Parathyroid adenoma (tissue), 2 donors: ENCODE results near the gene SMIM32.

ENCODE experiments used
- H2AFZ ChIP-seq: fragments of 300-600 bp; sonication (generic); one replicate; pipeline ENCODE4 v1.7.0; 2017; ENCODE audit warnings: antibody characterized with exemption, mild to moderate bottlenecking
- H3K27ac ChIP-seq: fragments of 300-600 bp; sonication (generic); one replicate; pipeline ENCODE4 v1.7.0; 2017
- H3K27me3 ChIP-seq: fragments of 300-600 bp; sonication (generic); one replicate; pipeline ENCODE4 v1.7.0; 2017; ENCODE audit warnings: low read length; ENCODE audit not compliant: control insufficient read depth, insufficient read depth
- H3K36me3 ChIP-seq: fragments of 300-600 bp; sonication (generic); one replicate; pipeline ENCODE4 v1.7.0; 2017; ENCODE audit warnings: low read length; ENCODE audit not compliant: control insufficient read depth, insufficient read depth
- H3K4me1 ChIP-seq: fragments of 300-600 bp; sonication (generic); one replicate; pipeline ENCODE4 v1.7.0; 2017; ENCODE audit warnings: control low read depth
- H3K4me2 ChIP-seq: fragments of 300-600 bp; sonication (generic); one replicate; pipeline ENCODE4 v1.7.0; 2017; ENCODE audit warnings: low read length
- H3K4me3 ChIP-seq: fragments of 300-600 bp; sonication (generic); one replicate; pipeline ENCODE4 v1.7.0; 2017; ENCODE audit warnings: low read depth, low read length
- H3K79me2 ChIP-seq: fragments of 300-600 bp; sonication (generic); one replicate; pipeline ENCODE4 v1.7.0; 2017; ENCODE audit warnings: control low read depth
- H3K9ac ChIP-seq: fragments of 300-600 bp; sonication (generic); one replicate; pipeline ENCODE4 v1.7.0; 2017; ENCODE audit warnings: mild to moderate bottlenecking
- H3K9me3 ChIP-seq: fragments of 300-600 bp; sonication (generic); one replicate; pipeline ENCODE4 v1.7.0; 2017; ENCODE audit warnings: low read length; ENCODE audit not compliant: control insufficient read depth
- TF ChIP-seq, protein P1 (sequence below): fragments of 300-600 bp; sonication (generic); IDR thresholded peaks from one replicate; pipeline ENCODE4 v1.7.0; 2017; ENCODE audit warnings: antibody characterized with exemption, mild to moderate bottlenecking
- donor health status: primary hyperparathyroidism.

SMIM32 gene

GRCh38 chr5:136236479-136237083, 43.6 kb upstream of the SMIM32 start:
- H3K27me3 ChIP-seq: no peaks in the 10 kb centered on the region
- H3K9ac ChIP-seq: no peak overlapping the region
- no peak overlapping the region for H3K27ac ChIP-seq
- no peak overlapping the region for H2AFZ ChIP-seq
- TF ChIP-seq, protein P1, sequence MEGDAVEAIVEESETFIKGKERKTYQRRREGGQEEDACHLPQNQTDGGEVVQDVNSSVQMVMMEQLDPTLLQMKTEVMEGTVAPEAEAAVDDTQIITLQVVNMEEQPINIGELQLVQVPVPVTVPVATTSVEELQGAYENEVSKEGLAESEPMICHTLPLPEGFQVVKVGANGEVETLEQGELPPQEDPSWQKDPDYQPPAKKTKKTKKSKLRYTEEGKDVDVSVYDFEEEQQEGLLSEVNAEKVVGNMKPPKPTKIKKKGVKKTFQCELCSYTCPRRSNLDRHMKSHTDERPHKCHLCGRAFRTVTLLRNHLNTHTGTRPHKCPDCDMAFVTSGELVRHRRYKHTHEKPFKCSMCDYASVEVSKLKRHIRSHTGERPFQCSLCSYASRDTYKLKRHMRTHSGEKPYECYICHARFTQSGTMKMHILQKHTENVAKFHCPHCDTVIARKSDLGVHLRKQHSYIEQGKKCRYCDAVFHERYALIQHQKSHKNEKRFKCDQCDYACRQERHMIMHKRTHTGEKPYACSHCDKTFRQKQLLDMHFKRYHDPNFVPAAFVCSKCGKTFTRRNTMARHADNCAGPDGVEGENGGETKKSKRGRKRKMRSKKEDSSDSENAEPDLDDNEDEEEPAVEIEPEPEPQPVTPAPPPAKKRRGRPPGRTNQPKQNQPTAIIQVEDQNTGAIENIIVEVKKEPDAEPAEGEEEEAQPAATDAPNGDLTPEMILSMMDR: no peak
- no peaks in the 10 kb centered on the region for H3K9me3 ChIP-seq
- no peaks in the 10 kb centered on the region for H3K4me1 ChIP-seq
- no peak overlapping the region for H3K4me3 ChIP-seq
- no peaks in the 10 kb centered on the region for H3K36me3 ChIP-seq
- H3K4me2 ChIP-seq: no peak overlapping the region
- H3K79me2 ChIP-seq: no peaks in the 10 kb centered on the region

GRCh38 chr5:136235321-136235720, 42.4 kb upstream of the SMIM32 start:
- H3K4me1 ChIP-seq: no peaks in the 10 kb centered on the region
- no peak overlapping the region for H2AFZ ChIP-seq
- TF ChIP-seq, protein P1: no peak
- no peak overlapping the region for H3K9ac ChIP-seq
- H3K9me3 ChIP-seq: no peaks in the 10 kb centered on the region
- no peak overlapping the region for H3K4me2 ChIP-seq
- no peaks in the 10 kb centered on the region for H3K27me3 ChIP-seq
- H3K36me3 ChIP-seq: no peaks in the 10 kb centered on the region
- H3K27ac ChIP-seq: no peak overlapping the region
- no peak overlapping the region for H3K4me3 ChIP-seq
- H3K79me2 ChIP-seq: no peaks in the 10 kb centered on the region

- Histone ChIP-seq H3K27me3 (no peaks in the 10 kb centered on the region), H3K27ac (no peak overlapping the region), H3K4me2 (no peak overlapping the region), H3K36me3 (no peaks in the 10 kb centered on the region), H3K4me3 (no peak overlapping the region), H2AFZ (no peak overlapping the region), H3K9me3 (no peaks in the 10 kb centered on the region), H3K4me1 (no peaks in the 10 kb centered on the region), H3K79me2 (no peaks in the 10 kb centered on the region), H3K9ac (no peak overlapping the region)
- TF ChIP-seq, protein P1: no peak
Measured at GRCh38 chr5:136232316-136232715, 39.4 kb upstream of the SMIM32 start.

- TF ChIP-seq, protein P1: no peak
Measured at GRCh38 chr5:136230176-136230575, 37.2 kb upstream of the SMIM32 start.

GRCh38 chr5:136228136-136228757, 35.3 kb upstream of the SMIM32 start:
- H3K79me2 ChIP-seq: no peaks in the 10 kb centered on the region
- H3K4me1 ChIP-seq: no peaks in the 10 kb centered on the region
- no peak overlapping the region for H3K4me3 ChIP-seq
- no peak overlapping the region for H3K27ac ChIP-seq
- no peaks in the 10 kb centered on the region for H3K36me3 ChIP-seq
- H2AFZ ChIP-seq: no peak overlapping the region
- H3K27me3 ChIP-seq: no peaks in the 10 kb centered on the region
- H3K4me2 ChIP-seq: no peak overlapping the region
- TF ChIP-seq, protein P1: no peak
- no peak overlapping the region for H3K9ac ChIP-seq
- no peaks in the 10 kb centered on the region for H3K9me3 ChIP-seq

More at GRCh38 chr5:136230176-136230575, 37.2 kb upstream of the SMIM32 start:
- Histone ChIP-seq H3K27me3 (no peaks in the 10 kb centered on the region), H3K4me3 (no peak overlapping the region), H2AFZ (no peak overlapping the region), H3K79me2 (no peaks in the 10 kb centered on the region), H3K9me3 (no peaks in the 10 kb centered on the region), H3K4me1 (no peaks in the 10 kb centered on the region), H3K36me3 (no peaks in the 10 kb centered on the region), H3K9ac (no peak overlapping the region), H3K27ac (no peak overlapping the region), H3K4me2 (no peak overlapping the region)
